ENCODE measurements around the gene POLG2. TPM values are rescaled to one million over a fixed set of nuclear protein-coding genes. Genes with fewer than 3 reads are reported as not detected.

Gene POLG2
- total RNA-seq, 1 experiment from 2014 or later, result 42.7 TPM

GRCh38 chr17:64428406-64428805 lies 68.4 kb downstream of the POLG2 start:
- TF ChIP-seq IRF1 (CRISPR knock-in tag; IDR thresholded peaks at IDR 0.05), result no peak
- no peak for TF ChIP-seq NFATC4 (CRISPR knock-in tag; IDR thresholded peaks at IDR 0.05)
- TF ChIP-seq IRF2 (CRISPR knock-in tag; IDR thresholded peaks at IDR 0.05; ENCODE audit: borderline replicate concordance, low read depth), result no peak
- no peak for TF ChIP-seq SOX15 (CRISPR knock-in tag; IDR thresholded peaks at IDR 0.05)
- TF ChIP-seq ZNF416 (CRISPR knock-in tag; IDR thresholded peaks at IDR 0.05), result no peak
- TF ChIP-seq FOXP4 (CRISPR knock-in tag; IDR thresholded peaks at IDR 0.05), result no peak
- H3K27me3 Mint-ChIP-seq (ENCODE audit: low read depth), result peaks cover 3% of the 10 kb centered on the region; the same call in 1 of the 2 replicates
- H3K4me1 Mint-ChIP-seq, result no peaks in the 10 kb centered on the region
- peaks cover 45% of the 10 kb centered on the region for H3K9me3 Mint-ChIP-seq
- ChIA-PET POLR2A (no interaction called here), CTCF (interaction anchor here (0.6 to 2.5 kb wide), 2 partner anchors 8 to 88 kb away, joined by 3 to 15 read pairs; no protein-coding TSS in a partner anchor)
- H3K27ac Mint-ChIP-seq, result no peak overlapping the region
- peaks cover 24% of the 10 kb centered on the region for H3K36me3 Mint-ChIP-seq
- DNase-seq (ENCODE audit: low spot score) (no peak), ATAC-seq (no peak)
- H3K4me3 Mint-ChIP-seq, result no peak overlapping the region

Small RNA genes lying within 50 kb of the gene (microRNA-seq; reads per million reads assigned to microRNA genes)
- gene MIR3064 (ENCODE audit: borderline number of aligned reads) (5.2 reads per million, percentile 14 among the genes with 10 or more reads in this experiment), gene MIR5047 (ENCODE audit: borderline number of aligned reads) (not detected)

Other genes starting within 250 kb of the POLG2 start
- gene TEX2, start 233.8 kb downstream of the POLG2 start, total RNA-seq (2021), result 10.8 to 13.3 TPM (median 12.2 TPM) in 3 replicates
- 0.18 to 0.44 TPM (median 0.33 TPM) in 3 replicates for gene PECAM1, start 106.2 kb downstream of the POLG2 start, total RNA-seq (2021)
- gene MILR1, start 47.9 kb downstream of the POLG2 start, total RNA-seq (2021), result not detected in 3 replicates
- gene DDX5, start 9.2 kb upstream of the POLG2 start, total RNA-seq (2021), result 543 to 612 TPM (median 563 TPM) in 3 replicates
- 59.8 to 63.8 TPM (median 59.9 TPM) in 3 replicates for gene CEP95, start 9.9 kb upstream of the POLG2 start, total RNA-seq (2021)
- gene SMURF2, start 165.3 kb upstream of the POLG2 start, total RNA-seq (2021), result 21.6 to 24.0 TPM (median 23.0 TPM) in 3 replicates